Transverse colon (tissue), 4 donors: ENCODE data around the gene PDE4D. TPM values are rescaled to one million over a fixed set of nuclear protein-coding genes. Genes with fewer than 3 reads are reported as not detected.

Experiments
- DNase-seq: peaks from one replicate; pipeline ENCODE4 v3.0.0-alpha.2; 2019
- H3K27ac ChIP-seq, 4 donors: fragments of 200-600 bp; sonication (generic); 2 replicates each; pipeline ENCODE4 v1.5.1; 2016 to 2018; ENCODE audit warnings: inconsistent platforms in 4 of 4
- H3K27me3 ChIP-seq: fragments of 200-600 bp; sonication (generic); 2 replicates; pipeline ENCODE4 v1.5.1; 2017; ENCODE audit warnings: inconsistent platforms
- H3K36me3 ChIP-seq, 4 donors: fragments of 200-600 bp; sonication (generic); 2 replicates each; pipeline ENCODE4 v1.5.1; 2017 to 2019; ENCODE audit warnings: inconsistent platforms in 4 of 4
- H3K4me1 ChIP-seq, 4 donors: fragments of 200-600 bp; sonication (generic); 2 replicates each; pipeline ENCODE4 v1.5.1; 2017 to 2020; ENCODE audit warnings: inconsistent platforms in 4 of 4
- H3K4me3 ChIP-seq, 4 donors: fragments of 200-600 bp; sonication (generic); 1 replicate in 1 of 4; 2 replicates in 3 of 4; pipeline versions ENCODE4 v1.5.1 to v1.6.1; 2017 to 2019; ENCODE audit warnings: inconsistent platforms in 4 of 4
- H3K9me3 ChIP-seq, 2 donors: fragments of 200-600 bp; sonication (generic); 2 replicates each; pipeline ENCODE4 v1.5.1; 2017 to 2019; ENCODE audit warnings: inconsistent platforms in 2 of 2
- CTCF ChIP-seq, 5 experiments: fragments of 200-600 bp in 3 of 5; fragments of 450-650 bp in 2 of 5; sonication (generic) in 3 of 5; IDR thresholded peaks; 1 replicate in 2 of 5; 2 replicates in 3 of 5; pipeline ENCODE4 v1.5.1; 2016 to 2017; ENCODE audit warnings: antibody characterized with exemption in 5 of 5, inconsistent platforms in 3 of 5, mild to moderate bottlenecking in 2 of 5, moderate library complexity in 1 of 5
- EP300 ChIP-seq: sonication (generic); formaldehyde crosslinking; IDR thresholded peaks from one replicate; pipeline ENCODE4 v1.6.1; 2017; ENCODE audit warnings: antibody characterized with exemption, low read depth
- POLR2A ChIP-seq: fragments of 450-650 bp; IDR thresholded peaks from one replicate; pipeline ENCODE4 v1.6.1; 2016; ENCODE audit warnings: antibody characterized with exemption, mild to moderate bottlenecking, moderate library complexity
- POLR2AphosphoS5 ChIP-seq, 3 donors: sonication (generic); formaldehyde crosslinking; IDR thresholded peaks; one replicate each; pipeline ENCODE4 v1.6.1; 2016; ENCODE audit warnings: antibody characterized with exemption in 3 of 3
- WGBS, 2 donors: methylation state at CpG; one replicate each; pipeline ENCODE4 v1.1.5; 2018; ENCODE audit warnings: low coverage in 1 of 2; 5-methylcytosine and 5-hydroxymethylcytosine counted together
- in situ Hi-C, 4 donors: fragments of 200-750 bp; cut with MboI; loops; one replicate each; pipeline versions ENCODE4 v1.15.0 to v1.15.1; 2017; ENCODE audit warnings: low sequenced_read_pairs in 3 of 4, low pct_ligation_motif_present in 1 of 4, low pct_unique_long_range_greater_than_20kb in 1 of 4
- intact Hi-C: fragments of 100-400 bp; cut with DNase I; formaldehyde crosslinking; loops from one replicate; pipeline ENCODE4 v1.15.1; 2023; ENCODE audit warnings: low total_unique reads
- total RNA-seq, 4 donors: library from RNA; depleted of rRNA; stranded (reverse); fragments of >200 nt; gene quantifications; one replicate each; pipeline ENCODE4 v1.1.0, GENCODE V29; 2016

The PDE4D gene
- total RNA-seq, 4 donors from 2014 or later: 47.0 to 302 (median 73.6) TPM

GRCh38 chr5:59819806-59820205 is 73.7 kb downstream of the PDE4D start:
- no peak for DNase-seq
- Histone ChIP-seq H3K4me1 (no peaks in the 10 kb centered on the region), H3K27me3 (no peaks in the 10 kb centered on the region), H3K9me3 (no peaks in the 10 kb centered on the region), H3K27ac (no peak overlapping the region), H3K4me3 (no peak overlapping the region), H3K36me3 (no peaks in the 10 kb centered on the region)
- intact Hi-C loops (loop anchor here (10.0 kb wide), 2 partner anchors 565 to 765 kb away; no protein-coding TSS in a partner anchor), in situ Hi-C loops (loop anchor here (5.0 to 25.0 kb wide), 7 partner anchors 342 to 852 kb away; no protein-coding TSS in a partner anchor)
- 73 to 87% methylated on average over 3 of the region's 3 CpGs for whole genome bisulfite sequencing, 2 donors
- TF ChIP-seq POLR2AphosphoS5 (IDR thresholded peaks at IDR 0.05) (no peak), CTCF (IDR thresholded peaks at IDR 0.05) (no peak), POLR2A (no peak), EP300 (no peak)

GRCh38 chr5:59817536-59817935 is 76.0 kb downstream of the PDE4D start:
- in situ Hi-C loops: loop anchor here (5.0 to 25.0 kb wide), 7 partner anchors 345 to 855 kb away; no protein-coding TSS in a partner anchor

GRCh38 chr5:59816654-59817300 is 76.7 kb downstream of the PDE4D start:
- Histone ChIP-seq H3K4me1 (peaks cover 0 to 6% (median 0%) of the 10 kb centered on the region in 4 donors), H3K4me3 (no peak overlapping the region), H3K27me3 (no peaks in the 10 kb centered on the region), H3K27ac (no peak overlapping the region), H3K9me3 (no peaks in the 10 kb centered on the region), H3K36me3 (no peaks in the 10 kb centered on the region)
- no peak for TF ChIP-seq POLR2A
- TF ChIP-seq POLR2AphosphoS5 (IDR thresholded peaks at IDR 0.05): no peak
- TF ChIP-seq EP300: no peak
- no peak for TF ChIP-seq CTCF (IDR thresholded peaks at IDR 0.05)
- intact Hi-C loops: loop anchor here (10.0 kb wide), 2 partner anchors 568 to 768 kb away; no protein-coding TSS in a partner anchor
- no peak for DNase-seq
- in situ Hi-C loops: loop anchor here (5.0 to 25.0 kb wide), 7 partner anchors 346 to 856 kb away; no protein-coding TSS in a partner anchor
- WGBS, 2 donors: 84 to 94% methylated on average over 5 to 6 of the region's 6 CpGs

More at GRCh38 chr5:59817536-59817935, 76.0 kb downstream of the PDE4D start:
- no peaks in the 10 kb centered on the region for H3K36me3 ChIP-seq
- no peaks in the 10 kb centered on the region for H3K9me3 ChIP-seq
- 93 to 94% methylated on average over 6 of the region's 6 CpGs for WGBS, 2 donors
- no peaks in the 10 kb centered on the region for H3K27me3 ChIP-seq
- H3K27ac ChIP-seq: no peak overlapping the region
- peaks cover 0 to 6% (median 0%) of the 10 kb centered on the region in 4 donors for H3K4me1 ChIP-seq
- DNase-seq: no peak
- no peak overlapping the region for H3K4me3 ChIP-seq
- intact Hi-C loops: loop anchor here (10.0 kb wide), 2 partner anchors 567 to 767 kb away; no protein-coding TSS in a partner anchor
- TF ChIP-seq CTCF (IDR thresholded peaks at IDR 0.05) (no peak), POLR2A (no peak), EP300 (no peak), POLR2AphosphoS5 (IDR thresholded peaks at IDR 0.05) (no peak)

- 73 to 82% methylated on average over 2 of the region's 2 CpGs for WGBS, 2 donors
Measured at GRCh38 chr5:59814537-59814872, 79.0 kb downstream of the PDE4D start.

More at GRCh38 chr5:59814537-59814872, 79.0 kb downstream of the PDE4D start:
- H3K4me1 ChIP-seq: peaks cover 0 to 6% (median 2%) of the 10 kb centered on the region in 4 donors
- TF ChIP-seq POLR2AphosphoS5 (IDR thresholded peaks at IDR 0.05) (no peak), EP300 (no peak)
- in situ Hi-C loops (loop anchor here in 3 of 4 donors (10.0 to 25.0 kb wide), 6 partner anchors 348 to 850 kb away; no protein-coding TSS in a partner anchor), intact Hi-C loops (loop anchor here (5.0 to 10.0 kb wide), 4 partner anchors 570 to 853 kb away; no protein-coding TSS in a partner anchor)
- no peaks in the 10 kb centered on the region for H3K9me3 ChIP-seq
- H3K36me3 ChIP-seq: no peaks in the 10 kb centered on the region
- H3K27ac ChIP-seq: no peak overlapping the region
- no peaks in the 10 kb centered on the region for H3K27me3 ChIP-seq
- DNase-seq: no peak
- H3K4me3 ChIP-seq: no peak overlapping the region
